IPS-15b (cell line): ENCODE results near the gene HMGB1.

Source experiments
- H3K27me3 ChIP-seq: one replicate; pipeline ENCODE4 v1.6.1; 2013; ENCODE audit warnings: low read length; ENCODE audit not compliant: control insufficient read depth, insufficient read depth
- H3K36me3 ChIP-seq: one replicate; pipeline ENCODE4 v1.6.1; 2013; ENCODE audit warnings: low read length; ENCODE audit not compliant: control insufficient read depth, insufficient read depth
- H3K4me1 ChIP-seq: one replicate; pipeline ENCODE4 v1.6.1; 2013; ENCODE audit warnings: mild to moderate bottlenecking, low read length; ENCODE audit not compliant: control insufficient read depth, insufficient read depth
- H3K4me3 ChIP-seq: one replicate; pipeline ENCODE4 v1.5.1; 2013; ENCODE audit warnings: low read depth, low read length
- H3K9ac ChIP-seq: one replicate; pipeline ENCODE4 v1.6.1; 2013; ENCODE audit warnings: low read depth, mild to moderate bottlenecking, low read length
- H3K9me3 ChIP-seq: one replicate; pipeline ENCODE4 v1.6.1; 2013; ENCODE audit warnings: mild to moderate bottlenecking, low read length; ENCODE audit not compliant: control insufficient read depth, insufficient read depth

Gene HMGB1

DNA sequence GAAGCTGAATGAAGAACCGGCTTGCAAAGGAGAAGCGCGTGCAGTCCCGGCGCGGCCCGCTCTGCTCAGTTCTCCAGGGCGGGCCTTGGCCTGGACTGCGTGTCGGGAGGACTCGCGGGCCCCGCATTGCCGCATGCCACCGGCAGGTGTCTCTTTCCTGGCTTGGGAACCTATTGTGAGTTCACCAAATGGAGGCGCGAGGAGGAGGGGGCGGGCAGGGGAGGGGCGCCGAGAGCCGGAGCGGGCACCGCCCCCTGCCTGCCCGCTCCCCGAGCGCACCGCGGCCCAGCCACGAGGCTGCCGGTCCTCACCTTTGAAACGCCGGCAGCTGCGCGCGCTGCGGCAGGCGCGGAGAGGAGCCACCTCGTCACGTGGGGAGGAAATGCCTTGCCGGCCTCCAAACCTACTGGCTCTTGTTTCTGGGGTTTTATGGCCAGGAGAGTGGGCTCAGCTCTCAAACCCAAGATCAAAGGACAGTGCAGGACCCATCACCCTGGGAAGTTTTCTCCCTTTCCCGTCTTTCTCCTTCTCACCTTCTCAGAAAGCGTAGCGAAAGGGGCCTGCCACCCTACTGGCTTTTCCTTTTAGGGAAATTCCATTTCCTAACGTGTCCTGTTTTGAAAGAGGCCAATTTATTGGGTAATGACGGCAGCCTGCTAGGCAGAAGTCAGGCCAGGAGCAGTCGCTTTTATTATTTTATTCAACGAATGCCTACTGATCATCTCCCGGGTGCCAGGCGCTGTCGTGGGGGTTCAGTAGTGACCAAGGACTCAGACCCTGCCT is 57.2 kb downstream of the HMGB1 start:
- H3K4me3 ChIP-seq, result peak overlapping the region; percentile 45
- no peaks in the 10 kb centered on the region for H3K9me3 ChIP-seq
- H3K4me1 ChIP-seq, result no peaks in the 10 kb centered on the region
- no peak overlapping the region for H3K9ac ChIP-seq
- H3K36me3 ChIP-seq, result no peaks in the 10 kb centered on the region
- peaks cover 22% of the 10 kb centered on the region for H3K27me3 ChIP-seq

DNA sequence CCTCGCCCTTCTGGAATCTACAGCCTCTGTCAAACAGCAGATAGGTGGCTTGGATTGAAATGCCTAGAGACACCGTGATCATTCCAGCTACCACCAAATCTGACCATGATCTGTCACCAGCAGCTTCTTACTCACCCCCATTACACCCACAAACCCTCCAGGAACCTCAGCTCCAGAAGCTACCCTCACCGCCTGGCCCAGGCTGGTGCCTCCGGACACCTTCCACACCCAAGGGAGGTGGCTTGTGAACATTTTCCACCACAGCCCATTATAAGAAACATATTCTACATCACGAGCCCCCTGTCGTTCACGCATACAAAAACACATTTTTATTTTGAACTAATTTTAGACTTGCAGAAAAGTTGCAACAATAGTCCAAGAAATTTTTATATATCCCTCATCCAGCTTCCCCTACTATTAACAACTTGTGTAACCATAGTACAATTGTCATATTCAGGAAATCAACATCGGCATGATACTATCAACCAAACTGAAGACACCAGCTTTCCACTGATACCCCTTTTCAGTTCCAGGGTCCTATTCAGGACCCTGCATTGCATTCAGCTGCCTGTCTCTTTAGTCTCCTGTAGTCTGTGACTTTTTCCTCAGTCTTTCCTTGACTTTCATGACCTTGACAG is 58.8 kb downstream of the HMGB1 start:
- H3K9me3 ChIP-seq, result no peaks in the 10 kb centered on the region
- H3K36me3 ChIP-seq, result no peaks in the 10 kb centered on the region
- H3K9ac ChIP-seq, result no peak overlapping the region
- H3K27me3 ChIP-seq, result peaks cover 22% of the 10 kb centered on the region
- no peak overlapping the region for H3K4me3 ChIP-seq
- no peaks in the 10 kb centered on the region for H3K4me1 ChIP-seq
